DOHH2 (cell line): ENCODE measurements around the gene TFF2.

Source experiments
- H3F3A ChIP-seq: fragments of 200-600 bp; sonication (generic), shearing (Covaris generic); 2 replicates; pipeline ENCODE4 v1.6.0; 2016; ENCODE audit warnings: antibody characterized with exemption, mild to moderate bottlenecking; ENCODE audit not compliant: control insufficient read depth, insufficient read depth
- H3K27ac ChIP-seq: fragments of 200-600 bp; sonication (generic); 2 replicates; pipeline ENCODE4 v1.5.1; 2014; ENCODE audit warnings: low read depth, mild to moderate bottlenecking, low read length, moderate library complexity
- H3K27me3 ChIP-seq: fragments of 200-600 bp; sonication (generic); 2 replicates; pipeline ENCODE4 v1.6.1; 2014; ENCODE audit warnings: mild to moderate bottlenecking, low read length, mixed read lengths; ENCODE audit not compliant: control insufficient read depth
- H3K36me3 ChIP-seq: fragments of 200-600 bp; sonication (generic); 2 replicates; pipeline ENCODE4 v1.6.1; 2014; ENCODE audit warnings: mild to moderate bottlenecking, low read length, moderate library complexity, mixed read lengths; ENCODE audit not compliant: control insufficient read depth
- H3K4me1 ChIP-seq: fragments of 200-600 bp; sonication (generic); 2 replicates; pipeline ENCODE4 v1.6.1; 2014; ENCODE audit warnings: mild to moderate bottlenecking, low read length, mixed read lengths; ENCODE audit not compliant: control insufficient read depth
- H3K4me2 ChIP-seq: fragments of 200-600 bp; sonication (generic); 2 replicates; pipeline ENCODE4 v1.6.0; 2014; ENCODE audit warnings: mild to moderate bottlenecking, low read length, moderate library complexity
- H3K4me3 ChIP-seq: fragments of 200-600 bp; sonication (generic); 2 replicates; pipeline ENCODE4 v1.5.1; 2014; ENCODE audit warnings: mild to moderate bottlenecking, low read length, mixed read lengths
- H3K79me2 ChIP-seq: fragments of 200-600 bp; sonication (generic); 2 replicates; pipeline ENCODE4 v1.6.1; 2014; ENCODE audit warnings: mild to moderate bottlenecking, low read length, mixed read lengths; ENCODE audit not compliant: control insufficient read depth
- H3K9me2 ChIP-seq: fragments of 200-600 bp; sonication (generic); replicated peaks from 2 replicates; pipeline ENCODE4 v1.6.1; 2014; ENCODE audit warnings: mild to moderate bottlenecking, low read length, mixed read lengths; ENCODE audit not compliant: control insufficient read depth
- H3K9me3 ChIP-seq: fragments of 200-600 bp; sonication (generic); 2 replicates; pipeline ENCODE4 v1.6.1; 2014; ENCODE audit warnings: antibody characterized with exemption, low read length, mixed read lengths; ENCODE audit not compliant: control insufficient read depth, insufficient read depth
- H4K20me1 ChIP-seq: fragments of 200-600 bp; sonication (generic); 2 replicates; pipeline ENCODE4 v1.6.0; 2014; ENCODE audit warnings: low read depth, mild to moderate bottlenecking, antibody characterized with exemption, low read length, moderate library complexity; ENCODE audit not compliant: control insufficient read depth, insufficient read depth
- CTCF ChIP-seq: fragments of 200-600 bp; sonication (generic); IDR thresholded peaks from one replicate; pipeline ENCODE4 v1.5.1; 2014; ENCODE audit warnings: antibody characterized with exemption, mild to moderate bottlenecking, low read depth, low read length; ENCODE audit not compliant: poor library complexity, severe bottlenecking
- EZH2phosphoT487 ChIP-seq: fragments of 200-600 bp; sonication (generic); IDR thresholded peaks from 2 replicates; pipeline ENCODE4 v1.6.1; 2017; ENCODE audit warnings: borderline replicate concordance, mild to moderate bottlenecking, antibody characterized with exemption, low read length, moderate library complexity, mixed read lengths

The TFF2 gene

DNA sequence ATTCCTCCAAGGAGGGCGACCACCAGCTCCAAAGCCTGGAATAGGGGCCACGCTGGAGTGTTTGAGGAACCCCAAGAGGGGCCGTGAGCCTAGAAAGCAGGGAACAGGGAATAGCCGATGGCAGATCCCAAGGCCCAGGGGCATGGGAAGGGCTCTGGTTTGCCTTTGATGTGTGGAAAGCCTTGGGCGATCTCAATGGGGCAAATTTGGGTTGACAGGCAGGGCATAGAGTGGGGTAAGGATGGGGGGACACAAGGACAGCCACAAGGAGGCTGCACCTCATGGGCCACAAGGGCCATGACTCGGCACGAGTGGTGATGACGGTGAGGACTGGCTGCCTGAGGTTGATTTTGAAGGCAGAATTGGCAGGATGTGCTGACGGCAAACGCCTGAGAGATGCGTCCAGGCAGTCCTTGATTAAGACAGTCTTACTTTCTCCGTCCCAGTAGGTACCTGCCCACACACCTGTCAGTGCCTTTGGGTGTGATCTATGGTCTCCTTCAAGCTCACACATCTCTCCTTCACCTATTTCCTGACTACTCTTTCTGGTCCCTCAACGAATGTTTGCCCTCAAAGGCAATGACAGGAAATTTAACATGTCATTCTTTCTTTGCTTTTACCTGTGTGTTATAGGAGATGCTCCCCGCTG, 47.1 kb upstream of the TFF2 start:
- H3K4me1 ChIP-seq: peaks cover 39% of the 10 kb centered on the region
- TF ChIP-seq EZH2phosphoT487: no peak
- TF ChIP-seq CTCF: no peak

DNA sequence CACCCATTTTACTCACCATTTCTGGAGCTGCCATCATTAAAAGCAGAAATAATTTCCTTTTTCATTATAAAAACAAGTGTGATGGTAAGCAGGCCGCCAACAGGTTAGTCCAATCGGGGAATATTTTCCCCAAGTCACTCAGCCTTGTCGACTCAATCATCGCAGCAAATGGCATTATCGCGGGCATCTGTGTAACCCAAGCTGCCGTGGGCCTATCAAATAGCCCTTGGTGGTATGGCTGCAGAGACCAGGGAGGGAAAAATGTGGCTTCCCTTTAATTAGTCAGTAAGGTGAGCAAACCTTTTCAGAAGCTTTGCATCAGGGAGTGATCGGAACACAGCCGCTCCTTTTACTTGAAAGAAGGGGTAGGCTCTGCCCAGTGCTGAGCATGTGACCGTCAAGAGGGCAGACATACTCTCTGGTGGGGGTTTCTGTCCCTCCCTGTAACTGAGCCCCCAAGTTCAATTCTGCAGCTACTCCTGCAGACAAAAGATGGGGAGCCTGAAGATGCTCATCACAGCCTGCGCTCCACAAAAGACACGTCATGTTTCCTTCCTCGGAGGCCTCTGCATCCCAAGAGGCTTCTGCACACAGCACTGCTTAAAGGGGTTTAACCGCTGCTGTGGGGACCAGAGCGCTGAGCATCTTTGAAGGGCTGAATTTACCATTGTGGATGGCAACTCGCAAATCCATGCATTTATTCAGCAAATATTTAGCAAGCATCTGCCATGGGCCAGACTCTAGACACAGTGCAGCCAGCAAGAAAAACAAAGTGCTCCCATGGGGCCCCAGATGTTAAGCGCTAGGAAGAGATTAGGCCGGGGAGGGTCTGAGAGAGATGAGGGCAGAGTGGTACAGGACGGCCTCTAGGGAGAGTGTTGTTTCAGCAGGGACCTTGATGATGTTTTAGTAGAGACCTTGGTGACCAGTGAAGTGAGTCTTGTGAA, 46.3 kb upstream of the TFF2 start:
- Histone ChIP-seq H4K20me1 (no peaks in the 10 kb centered on the region), H3K4me1 (peaks cover 43% of the 10 kb centered on the region), H3K4me2 (no peak overlapping the region), H3K27me3 (peaks cover 37% of the 10 kb centered on the region), H3K9me2 (no peaks in the 10 kb centered on the region), H3K4me3 (no peak overlapping the region), H3K36me3 (no peaks in the 10 kb centered on the region), H3K9me3 (peaks cover 6% of the 10 kb centered on the region), H3K27ac (no peak overlapping the region), H3K79me2 (no peaks in the 10 kb centered on the region), H3F3A (no peaks in the 10 kb centered on the region)
- TF ChIP-seq CTCF: no peak
- no peak for TF ChIP-seq EZH2phosphoT487

More for the DNA sequence above, 47.1 kb upstream of the TFF2 start:
- Histone ChIP-seq H3K4me2 (no peak overlapping the region), H3K4me3 (no peak overlapping the region), H3K27ac (no peak overlapping the region), H3K79me2 (no peaks in the 10 kb centered on the region), H3K27me3 (peaks cover 29% of the 10 kb centered on the region), H3F3A (no peaks in the 10 kb centered on the region), H4K20me1 (no peaks in the 10 kb centered on the region), H3K9me3 (peaks cover 6% of the 10 kb centered on the region), H3K36me3 (no peaks in the 10 kb centered on the region), H3K9me2 (no peaks in the 10 kb centered on the region)

GRCh38 chr21:42395905-42396651, 45.3 kb upstream of the TFF2 start, which contains the start of gene TMPRSS3:
TMPRSS3 (minus strand) TSS chr21:42396052; CDS start chr21:42395417, 635 bp downstream.
- H3K4me3 ChIP-seq: no peak within 1 kb of the TSS
- H3K9me3 ChIP-seq: no peaks in the 10 kb centered on the region
- H4K20me1 ChIP-seq: no peaks in the 10 kb centered on the region
- TF ChIP-seq CTCF (no peak), EZH2phosphoT487 (no peak)
- H3K4me1 ChIP-seq: peaks cover 35% of the 10 kb centered on the region
- no peaks in the 10 kb centered on the region for H3F3A ChIP-seq
- H3K27me3 ChIP-seq: peaks cover 46% of the 10 kb centered on the region
- H3K79me2 ChIP-seq: no peaks in the 10 kb centered on the region
- H3K27ac ChIP-seq: no peak within 1 kb of the TSS
- H3K4me2 ChIP-seq: no peak within 1 kb of the TSS
- no peaks in the 10 kb centered on the region for H3K36me3 ChIP-seq
- no peaks in the 10 kb centered on the region for H3K9me2 ChIP-seq
